ENCODE measurements around the gene EBPL. TPM values are rescaled to one million over a fixed set of nuclear protein-coding genes. Genes with fewer than 3 reads are reported as not detected.
"Not testable (repeated sequence)": the region's sequence is repeated elsewhere in the genome, so short reads cannot be mapped to it uniquely, and the experiment has no call there.

Gene EBPL
- total RNA-seq = 18.8 and 26.3 TPM in 2 replicates
- 18.1 TPM for polyA plus RNA-seq (2012)

DNA sequence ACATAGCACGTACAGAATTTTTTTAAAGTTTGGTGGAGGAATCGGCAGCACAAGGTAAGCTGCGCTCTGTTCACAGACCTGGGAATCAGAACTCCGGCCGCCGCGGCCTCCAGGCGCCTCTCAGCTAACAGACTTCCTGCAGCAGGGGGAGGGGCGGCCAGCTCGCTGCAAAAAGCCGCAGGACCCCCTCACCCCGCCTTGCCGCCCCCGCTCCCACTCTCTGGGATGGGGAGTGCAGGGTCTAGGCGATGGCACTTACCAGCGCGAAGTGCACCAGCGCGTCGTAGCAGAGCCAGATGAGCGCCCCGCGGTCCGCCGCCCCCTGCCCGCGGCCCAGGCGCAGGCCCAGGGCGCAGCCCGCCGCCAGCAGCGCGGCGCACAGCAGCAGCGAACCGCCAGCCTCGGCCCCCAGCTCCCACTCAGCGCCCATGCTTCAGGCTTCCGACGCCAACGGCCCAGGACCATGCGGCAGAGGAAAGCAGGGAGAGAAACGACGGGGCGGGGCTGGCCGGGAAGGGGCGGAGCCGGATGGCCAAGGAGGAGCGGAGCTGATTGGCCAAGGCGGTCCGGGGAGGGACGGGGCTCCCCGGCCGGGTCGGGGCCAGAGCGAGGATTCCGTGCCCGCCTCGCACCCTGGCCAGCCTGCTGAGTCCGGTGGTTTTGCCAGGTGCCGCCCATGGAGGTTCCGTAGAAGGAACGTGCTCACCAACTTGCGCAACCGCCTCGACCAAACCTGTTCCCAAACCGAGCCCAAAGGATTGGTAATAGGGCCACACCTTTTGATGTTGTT, at the start of gene EBPL:
Gene EBPL, minus strand, starts transcription at position 492 of the 790 bp plus-strand sequence. Its CDS starts 62 bp downstream, at position 430.
- DNase-seq (ENCODE audit: low read depth) = peak; percentile 93

DNA sequence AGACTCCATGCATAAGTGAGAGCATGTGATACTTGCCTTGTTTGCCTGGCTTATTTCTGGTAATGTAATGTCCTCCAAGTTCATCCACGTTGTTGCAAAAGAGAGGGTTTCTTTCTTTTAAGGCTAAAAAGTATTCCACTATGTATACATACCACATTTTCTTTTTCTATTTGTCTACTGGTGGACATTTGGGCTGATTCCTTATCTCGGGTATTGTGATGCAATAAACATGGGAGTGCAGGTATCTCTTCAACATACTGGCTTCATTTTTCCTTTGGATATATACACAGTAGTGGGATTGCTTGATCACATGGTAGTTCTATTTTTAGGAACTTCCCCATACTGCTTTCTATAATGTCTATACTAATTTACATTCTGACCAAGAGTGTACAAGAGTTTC, 49.6 kb upstream of the EBPL start:
- DNase-seq (ENCODE audit: low read depth) = no peak

DNA sequence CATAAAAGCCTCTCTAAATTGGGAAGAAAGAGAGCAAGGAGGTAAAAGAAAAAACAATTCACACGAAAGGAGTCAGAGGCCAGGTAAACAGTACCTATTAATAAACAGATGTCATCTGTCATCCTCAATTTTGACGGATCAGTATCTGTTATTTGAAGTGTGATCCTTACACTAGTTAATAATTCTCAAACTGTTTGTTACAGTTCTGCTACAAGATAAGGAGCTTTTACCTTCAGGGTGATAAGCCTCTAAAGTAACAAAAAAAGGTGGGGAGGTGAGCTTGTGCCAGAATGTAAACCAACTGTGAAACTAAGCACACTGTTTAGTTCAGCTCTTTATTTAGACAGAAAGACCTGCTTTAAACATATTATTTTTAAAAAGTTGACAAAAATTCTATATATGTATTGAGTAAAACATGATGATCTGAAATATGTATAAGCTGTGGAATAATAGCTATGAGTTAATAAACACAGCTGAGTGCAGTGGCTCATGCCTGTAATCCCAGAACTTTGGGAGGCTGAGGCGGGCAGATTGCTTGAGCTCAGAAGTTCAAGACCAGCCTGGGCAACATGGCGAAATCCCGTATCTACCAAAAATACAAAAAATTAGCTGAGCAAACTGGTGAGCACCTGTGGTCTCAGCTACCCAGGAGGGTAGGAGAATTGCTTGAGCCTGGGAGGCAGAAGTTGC, 48.4 kb upstream of the EBPL start:
- no peak for DNase-seq (ENCODE audit: low read depth)

DNA sequence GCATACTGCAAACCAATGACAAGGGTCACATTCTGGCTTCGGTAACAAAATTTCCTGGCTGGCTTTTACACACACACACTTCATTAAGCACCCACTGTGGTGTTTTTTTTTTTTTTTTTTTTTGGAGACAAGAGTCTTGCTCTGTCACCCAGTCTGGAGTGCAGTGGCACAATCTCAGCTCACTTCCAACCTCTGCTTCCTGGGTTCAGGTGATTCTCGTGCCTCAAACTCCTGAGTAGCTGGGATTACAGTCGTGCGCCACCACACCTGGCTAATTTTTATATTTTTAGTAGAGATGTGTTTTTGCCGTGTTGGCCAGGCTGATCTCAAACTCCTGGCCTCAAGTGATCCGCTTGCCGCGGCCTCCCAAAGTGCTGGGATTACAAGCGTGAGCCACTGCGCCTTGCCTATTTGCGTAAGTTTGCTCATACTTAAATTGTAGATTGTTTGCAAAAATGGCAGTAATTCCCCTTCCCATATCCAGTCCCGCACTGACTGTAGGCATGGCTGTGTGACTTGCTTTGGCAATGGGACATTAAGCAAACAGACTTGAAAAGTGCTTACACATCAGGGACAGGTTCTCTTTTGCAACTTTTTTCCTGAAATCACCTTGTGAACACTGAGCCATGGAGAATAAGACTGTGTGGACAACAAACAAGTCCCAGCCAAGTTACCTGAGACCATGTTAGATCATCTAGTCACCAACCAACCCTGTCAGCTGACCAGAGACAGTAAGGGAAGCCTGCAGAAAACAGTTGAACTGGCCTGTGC, 42.1 kb upstream of the EBPL start:
- DNase-seq (ENCODE audit: low read depth) = peak; percentile 65

DNA sequence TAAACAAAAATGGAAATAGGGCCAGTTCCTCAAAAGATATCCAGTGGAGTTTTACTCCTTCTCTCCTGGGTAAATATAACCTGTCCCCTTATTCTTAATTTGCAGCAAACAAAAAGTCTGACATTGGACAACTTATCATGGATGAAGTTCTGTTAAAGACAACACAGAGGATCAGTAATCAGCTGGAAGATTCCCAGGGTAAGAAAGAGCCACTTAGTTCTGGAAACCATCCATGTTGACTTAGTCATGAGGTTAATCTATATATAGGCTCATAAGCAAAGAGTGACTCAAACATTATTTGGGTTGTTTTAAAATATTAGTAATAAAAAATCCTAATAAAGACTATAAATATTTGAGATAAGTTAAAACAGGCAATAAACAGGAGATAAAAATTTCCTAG, 40.5 kb upstream of the EBPL start:
- DNase-seq (ENCODE audit: low read depth) = peak; percentile 69

DNA sequence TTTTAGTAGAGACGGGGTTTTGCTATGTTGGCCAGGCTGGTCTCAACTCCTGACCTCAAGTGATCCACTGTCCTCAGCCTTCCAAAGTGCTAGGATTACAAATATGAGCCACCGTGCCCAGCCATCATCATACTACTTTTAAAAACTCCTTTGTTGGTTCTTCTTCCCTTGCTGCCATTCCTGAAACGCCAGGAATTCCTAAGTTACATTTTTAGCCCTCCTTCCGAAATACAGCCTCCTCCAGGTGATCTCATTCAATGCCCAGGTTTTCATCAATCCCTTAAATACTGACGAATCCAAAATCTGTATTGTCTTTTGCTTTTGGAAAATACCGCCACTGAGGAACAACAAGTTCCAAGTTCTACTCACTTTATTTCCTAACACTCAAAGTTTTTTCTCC, 25.3 kb upstream of the EBPL start:
- no peak for DNase-seq (ENCODE audit: low read depth)

DNA sequence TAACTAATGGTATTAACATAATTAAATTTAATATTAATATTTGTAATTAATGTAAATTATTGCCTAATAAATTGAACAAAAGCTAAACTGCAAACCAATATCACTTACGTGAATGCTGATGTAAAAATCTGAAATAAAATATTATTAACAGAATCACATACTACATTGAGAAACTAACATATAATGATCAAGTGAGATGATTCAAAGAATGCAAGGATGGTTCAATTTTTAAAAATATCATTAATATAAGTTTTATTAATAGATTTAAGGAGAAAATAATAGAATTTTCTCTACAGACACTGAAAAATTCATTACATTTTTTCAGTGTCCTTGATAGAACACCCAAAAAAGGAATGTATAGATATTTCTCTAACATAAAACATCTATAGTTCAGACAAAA, 23.5 kb upstream of the EBPL start:
- DNase-seq (ENCODE audit: low read depth) = no peak

DNA sequence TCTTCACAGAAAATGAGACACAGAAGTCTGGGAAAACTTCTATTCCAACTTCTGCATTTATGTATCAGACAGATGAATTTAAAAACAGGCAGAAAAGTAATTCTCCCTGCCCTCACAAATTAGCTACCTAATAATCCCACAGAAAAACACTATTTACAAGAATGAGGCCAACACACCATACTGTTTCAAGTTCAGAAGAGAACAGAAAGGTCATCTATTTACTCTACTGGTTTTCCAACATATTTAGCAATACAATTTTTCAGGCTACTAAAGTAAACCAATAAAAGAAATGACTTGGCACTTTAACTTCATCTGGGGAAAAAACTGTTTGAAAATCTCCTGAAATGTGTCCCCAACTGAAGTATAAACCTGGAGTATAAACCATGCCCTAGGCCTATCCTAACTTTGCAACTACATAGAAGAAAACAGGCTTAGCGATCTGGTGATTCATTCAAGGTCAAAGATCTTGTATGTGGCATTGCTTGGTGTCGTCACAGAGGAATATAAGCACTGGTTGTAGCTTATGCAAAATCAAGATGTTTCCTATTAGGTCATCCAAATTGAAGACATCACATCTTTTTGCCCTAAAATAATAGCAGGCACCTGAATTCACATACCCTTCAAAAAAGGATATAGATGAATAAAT, 20.1 kb upstream of the EBPL start:
- peak; percentile 17 for DNase-seq (ENCODE audit: low read depth)

DNA sequence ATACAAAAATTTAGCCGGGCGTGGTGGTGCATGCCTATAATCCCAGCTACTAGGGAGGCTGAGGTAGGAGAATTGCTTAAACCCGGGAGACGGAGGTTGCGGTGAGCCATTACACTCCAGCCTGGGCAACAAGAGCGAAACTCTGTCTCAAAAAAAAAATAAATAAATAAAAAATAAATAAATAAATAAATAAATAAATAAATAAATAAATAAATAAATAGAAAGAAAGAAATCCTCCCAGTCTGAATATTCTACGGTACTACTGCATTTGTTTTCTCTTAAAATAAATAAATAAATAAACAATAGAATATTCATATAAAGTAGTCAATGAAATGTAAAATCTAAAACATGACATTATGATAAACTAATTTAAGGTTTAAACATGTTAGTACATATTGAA, 13.0 kb upstream of the EBPL start:
- not testable (repeated sequence) for DNase-seq (ENCODE audit: low read depth)

DNA sequence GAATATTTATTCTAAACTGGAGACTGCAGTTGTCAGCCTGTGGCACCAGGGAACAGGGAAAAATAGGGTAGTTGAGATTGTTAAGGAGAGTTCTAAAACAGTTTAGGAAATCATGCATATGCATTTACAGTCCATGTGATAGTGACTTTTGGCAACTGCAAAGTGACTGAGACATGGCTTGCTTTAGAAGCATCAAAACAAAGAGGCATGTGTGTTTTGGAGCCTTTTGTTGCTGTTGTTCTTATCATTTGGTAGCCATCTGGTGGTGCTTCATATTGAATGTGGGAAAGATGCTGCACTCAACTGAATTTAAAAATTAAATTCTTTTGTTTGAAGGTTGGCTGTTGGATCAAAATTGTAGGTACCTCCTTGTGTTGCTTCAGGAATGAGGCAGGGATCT, 10.2 kb upstream of the EBPL start:
- DNase-seq (ENCODE audit: low read depth) = no peak

DNA sequence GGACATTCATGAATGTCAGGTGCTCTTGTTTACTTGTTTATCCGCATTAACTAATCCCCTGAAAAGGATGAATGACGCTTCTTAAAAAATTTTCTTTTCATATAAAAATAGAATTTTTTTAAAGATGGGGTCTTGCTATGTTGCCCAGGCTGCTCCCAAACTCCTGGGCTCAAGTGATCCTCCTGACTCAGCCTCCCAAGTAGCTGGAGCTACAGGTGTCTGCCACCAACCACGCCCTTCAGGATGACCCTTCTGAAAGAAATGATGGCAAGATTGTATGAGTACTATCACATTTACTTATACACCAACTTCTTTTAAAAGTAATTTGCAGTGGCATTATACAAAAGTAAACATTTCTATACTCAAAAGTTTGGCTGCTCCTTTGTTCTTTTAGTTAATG, 6.2 kb upstream of the EBPL start:
- no peak for DNase-seq (ENCODE audit: low read depth)

DNA sequence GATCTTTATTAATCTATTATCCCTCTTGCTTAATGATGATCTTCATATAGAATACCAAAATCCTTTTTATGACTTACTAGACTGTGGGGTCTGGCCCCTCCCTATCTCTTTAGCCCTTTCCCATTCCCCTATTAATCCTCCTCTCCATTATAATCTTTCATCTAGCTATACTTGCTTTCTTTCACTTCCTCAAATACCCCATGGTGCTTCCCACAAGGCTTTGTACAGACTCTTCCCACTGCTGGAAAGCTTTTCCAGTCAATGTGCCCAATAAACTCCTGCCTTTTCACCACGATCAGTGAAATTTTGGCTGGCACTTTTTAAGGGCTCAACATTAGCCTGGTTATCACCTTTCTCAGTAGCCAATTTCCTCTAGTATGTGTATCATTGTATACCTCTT, 3.2 kb upstream of the EBPL start:
- DNase-seq (ENCODE audit: low read depth) = no peak

DNA sequence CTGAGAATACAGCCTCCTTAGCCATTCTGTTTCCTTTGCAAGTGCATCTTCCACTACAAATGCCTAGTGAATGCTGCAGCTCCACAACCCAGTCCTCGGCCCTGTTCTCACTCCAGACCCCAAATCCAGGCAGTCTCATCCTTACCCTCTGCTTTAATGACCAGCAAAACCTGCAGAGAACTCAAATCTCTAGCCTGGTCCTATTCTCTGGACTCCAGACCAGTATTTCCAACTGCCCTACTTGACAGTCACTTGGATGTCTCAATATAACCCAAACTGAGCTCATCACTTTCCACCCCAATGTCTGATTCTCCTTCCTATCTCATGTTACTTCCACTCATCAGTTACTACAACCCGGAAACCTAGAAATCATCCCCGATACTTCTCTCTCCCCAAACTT, 2.6 kb upstream of the EBPL start:
- DNase-seq (ENCODE audit: low read depth) = no peak

DNA sequence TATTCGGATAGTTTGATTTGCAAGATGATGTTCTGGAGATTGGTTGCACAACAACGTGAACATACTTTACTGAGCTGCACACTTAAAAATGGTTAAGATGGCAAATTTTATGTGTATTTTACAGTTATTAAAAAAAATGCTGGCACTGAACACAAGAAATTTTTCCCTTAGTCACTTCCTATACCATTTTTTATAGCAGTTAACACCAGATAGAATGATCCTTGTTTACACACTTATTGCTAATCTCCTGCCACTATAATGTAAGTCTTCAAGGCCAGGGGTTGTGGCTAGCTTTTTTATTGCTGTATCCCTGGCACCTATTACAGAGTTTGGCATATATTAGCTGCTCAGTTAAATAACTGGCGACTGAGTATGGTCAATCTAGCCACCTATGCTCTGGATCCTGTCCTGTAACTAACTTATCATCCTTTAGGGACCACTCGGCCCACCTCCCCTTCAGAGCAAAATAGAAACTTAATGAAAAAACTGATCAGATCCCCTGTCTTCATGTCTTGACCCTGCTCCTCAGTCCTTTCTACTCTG, 2.0 kb upstream of the EBPL start:
- DNase-seq (ENCODE audit: low read depth) = no peak

DNA sequence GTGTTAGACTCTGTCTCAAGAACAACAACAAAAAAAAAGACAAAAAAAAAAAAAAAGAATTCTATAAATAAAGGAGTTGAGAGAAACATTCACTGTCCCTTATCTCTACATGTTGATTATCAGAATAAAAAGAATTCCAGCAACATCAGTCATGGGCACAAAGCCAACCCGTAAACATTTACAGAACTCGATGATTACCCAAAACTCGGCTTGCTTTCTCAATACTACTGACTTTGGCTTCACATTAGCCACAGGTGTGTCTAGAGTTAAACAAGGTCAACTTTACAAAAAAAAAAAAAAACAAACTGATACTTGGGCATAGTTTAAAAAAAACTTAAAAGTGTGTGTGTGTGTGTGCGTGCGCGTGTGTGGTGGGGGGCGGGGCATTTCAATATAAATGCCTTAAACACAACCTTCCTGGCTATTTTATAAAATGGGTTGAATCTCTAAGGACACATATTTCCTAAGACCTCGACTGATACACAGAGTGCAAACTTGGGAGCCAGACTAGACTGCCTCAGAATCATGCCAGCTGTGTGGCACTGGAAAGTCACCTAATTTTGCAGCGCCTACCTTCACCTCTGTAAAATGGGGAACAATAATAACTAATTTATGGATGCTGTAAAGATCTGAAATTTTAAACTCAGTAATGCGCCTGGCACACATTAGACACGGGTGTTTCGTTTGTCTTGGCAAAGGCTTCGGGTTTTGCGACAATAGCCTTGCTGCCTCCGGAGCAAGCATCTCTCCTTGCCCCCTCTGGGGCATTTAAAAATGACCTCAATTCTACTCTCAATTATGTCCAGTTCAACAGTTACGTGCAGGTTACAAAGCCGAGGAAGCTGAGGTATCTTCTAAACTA, 922 bp downstream of the EBPL start:
- DNase-seq (ENCODE audit: low read depth) = no peak

DNA sequence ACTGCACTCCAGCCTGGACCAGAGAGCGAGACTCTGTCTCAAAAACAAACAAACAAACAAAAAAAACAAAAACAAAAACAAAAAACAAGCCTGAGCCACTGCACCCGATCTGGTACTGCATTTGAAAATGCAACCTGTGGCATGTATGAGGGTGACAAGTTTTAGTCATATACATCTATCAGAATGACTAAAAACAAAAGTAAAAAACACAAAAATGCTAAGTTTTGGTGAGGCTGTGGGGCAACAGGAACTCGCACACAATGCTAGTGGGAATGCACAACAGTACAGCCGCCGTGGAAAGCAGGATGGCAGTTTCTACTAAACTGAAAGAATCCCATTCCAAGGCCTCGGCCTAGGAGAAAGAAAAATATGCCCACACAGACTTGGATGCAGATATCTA, 7.8 kb downstream of the EBPL start:
- DNase-seq (ENCODE audit: low read depth) = no peak

DNA sequence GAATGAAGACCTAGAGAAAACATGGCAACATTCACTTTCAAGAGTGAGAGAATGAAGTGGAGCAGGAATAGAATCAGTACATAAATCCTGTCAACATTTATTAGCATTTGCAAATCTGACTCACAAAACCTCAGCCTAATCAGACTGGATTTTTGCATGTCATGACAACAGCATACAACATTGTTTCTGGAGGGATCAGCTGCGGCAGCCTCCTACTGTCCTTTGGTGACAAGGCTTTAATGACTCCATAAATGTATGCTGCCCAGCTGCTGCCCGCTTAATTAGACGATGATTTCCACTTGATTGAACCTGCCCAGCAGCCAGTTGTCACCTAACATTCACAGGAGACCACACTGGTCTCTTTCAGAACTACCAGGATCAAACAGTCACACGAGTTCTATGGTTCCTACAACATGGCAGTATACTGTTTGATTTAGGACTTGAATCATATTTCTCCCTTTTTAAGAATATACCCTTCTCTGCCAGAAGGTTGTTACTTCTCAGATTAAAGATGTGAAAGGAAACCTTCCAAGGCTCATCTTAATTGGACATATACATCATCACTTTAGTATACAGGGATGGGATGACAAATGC, 9.3 kb downstream of the EBPL start:
- peak; percentile 76 for DNase-seq (ENCODE audit: low read depth)

DNA sequence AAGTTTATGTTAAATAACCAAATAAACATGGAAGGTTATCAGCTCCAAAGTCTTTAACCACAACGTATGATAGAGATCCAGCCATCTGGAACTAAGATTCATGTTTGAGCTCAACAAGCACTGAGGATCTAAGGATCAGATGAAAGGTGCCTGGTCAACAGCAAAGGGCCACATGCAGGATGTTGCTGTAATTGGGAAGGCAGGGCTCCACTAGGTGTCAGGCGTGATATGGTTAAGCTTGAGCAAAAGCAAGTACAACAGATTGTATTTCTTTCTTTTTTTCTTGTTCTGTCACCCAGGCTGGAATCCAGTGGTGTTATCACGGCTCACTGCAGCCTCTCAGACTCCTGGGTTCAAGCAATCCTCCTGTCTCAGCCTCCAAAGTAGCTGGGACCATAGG, 12.0 kb downstream of the EBPL start:
- DNase-seq (ENCODE audit: low read depth) = peak; percentile 15

DNA sequence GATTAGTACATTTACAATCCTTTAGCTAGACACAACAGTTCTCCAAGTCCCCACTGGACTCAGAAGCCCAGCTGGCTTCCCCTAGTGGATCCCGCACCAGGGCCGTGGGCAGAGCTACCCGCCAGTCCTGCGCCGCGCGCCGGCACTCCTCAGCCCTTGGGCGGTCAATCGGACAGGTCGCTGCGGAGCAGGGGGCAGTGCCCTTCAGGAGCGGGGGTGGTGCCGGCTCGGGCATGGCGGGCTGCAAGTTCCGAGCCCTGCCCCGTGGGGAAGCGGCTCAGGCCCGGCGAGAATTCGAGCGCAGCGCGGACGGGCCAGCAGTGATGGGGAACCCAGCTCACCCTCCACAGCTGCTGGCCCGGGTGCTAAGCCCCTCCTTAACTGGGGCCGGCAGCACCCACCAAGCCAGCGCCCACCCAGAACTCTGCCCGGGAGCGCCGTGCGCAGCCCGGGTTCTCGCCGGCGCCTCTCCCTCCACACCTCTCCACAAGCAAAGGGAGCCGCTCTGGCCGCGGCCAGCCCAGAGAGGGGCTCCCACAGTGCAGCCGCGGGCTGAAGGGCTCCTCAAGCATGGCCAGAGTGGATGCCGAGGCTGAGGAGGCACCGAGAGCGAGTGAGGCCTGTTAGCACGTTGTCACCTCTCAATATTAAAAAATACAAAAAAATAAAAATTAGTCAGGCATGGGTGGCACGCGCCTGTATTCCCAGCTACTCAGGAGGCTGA, 12.9 kb downstream of the EBPL start:
- no peak for DNase-seq (ENCODE audit: low read depth)

Measured in myocyte (in vitro differentiated cells).